Karpas-422 (cell line): ENCODE measurements around the gene INO80B. TPM values are rescaled to one million over a fixed set of nuclear protein-coding genes. Genes with fewer than 3 reads are reported as not detected.
"Not testable (repeated sequence)": the region's sequence is repeated elsewhere in the genome, so short reads cannot be mapped to it uniquely, and the experiment has no call there.

ENCODE experiments used
- DNase-seq: peaks from one replicate; pipeline ENCODE4 v3.0.0-alpha.2; 2015
- H2AFZ ChIP-seq: fragments of 200-600 bp; sonication (generic); 2 replicates; pipeline ENCODE4 v1.6.1; 2014; ENCODE audit warnings: antibody characterized with exemption, low read length, mixed read lengths
- H3K27ac ChIP-seq: fragments of 200-600 bp; sonication (generic); 2 replicates; pipeline ENCODE4 v1.5.1; 2014; ENCODE audit warnings: mild to moderate bottlenecking, low read length, moderate library complexity
- H3K27me3 ChIP-seq: fragments of 200-600 bp; sonication (generic); 2 replicates; pipeline ENCODE4 v1.6.1; 2014; ENCODE audit warnings: low read length, mixed read lengths
- H3K36me3 ChIP-seq: fragments of 200-600 bp; sonication (generic); 2 replicates; pipeline ENCODE4 v1.6.1; 2014; ENCODE audit warnings: low read length, mixed read lengths; ENCODE audit not compliant: insufficient read depth
- H3K4me1 ChIP-seq: fragments of 200-600 bp; sonication (generic); 2 replicates; pipeline ENCODE4 v1.6.1; 2014; ENCODE audit warnings: mild to moderate bottlenecking, low read length, mixed read lengths
- H3K4me2 ChIP-seq: fragments of 200-600 bp; sonication (generic); 2 replicates; pipeline ENCODE4 v1.6.1; 2014; ENCODE audit warnings: low read length, low read depth, mild to moderate bottlenecking; ENCODE audit not compliant: poor library complexity, severe bottlenecking
- H3K4me3 ChIP-seq: fragments of 200-600 bp; sonication (generic); 2 replicates; pipeline ENCODE4 v1.5.1; 2014; ENCODE audit warnings: mild to moderate bottlenecking, antibody characterized with exemption, low read length, mixed read lengths
- H3K79me2 ChIP-seq: fragments of 200-600 bp; sonication (generic); 2 replicates; pipeline ENCODE4 v1.6.1; 2014; ENCODE audit warnings: mild to moderate bottlenecking, low read length, mixed read lengths
- H3K9ac ChIP-seq: fragments of 200-600 bp; sonication (generic); 2 replicates; pipeline ENCODE4 v1.6.0; 2014; ENCODE audit warnings: low read length
- H3K9me2 ChIP-seq: fragments of 200-600 bp; sonication (generic), shearing (Covaris generic); replicated peaks from 2 replicates; pipeline ENCODE4 v1.6.0; 2014; ENCODE audit warnings: mild to moderate bottlenecking, low read length, moderate library complexity; ENCODE audit not compliant: insufficient read depth
- H3K9me3 ChIP-seq: fragments of 300-700, 200-600 bp; sonication (generic); 2 replicates; pipeline ENCODE4 v1.6.1; 2014; ENCODE audit warnings: low read length, mixed read lengths
- H4K20me1 ChIP-seq: fragments of 200-600 bp; sonication (generic); 2 replicates; pipeline ENCODE4 v1.6.1; 2014; ENCODE audit warnings: mild to moderate bottlenecking, antibody characterized with exemption, low read length, low read depth; ENCODE audit not compliant: insufficient read depth
- total RNA-seq: library from RNA; depleted of rRNA; stranded (reverse); fragments of >200 nt; shearing (Covaris generic); gene quantifications from 2 replicates; pipeline ENCODE4 v1.2.3, GENCODE V29; 2014; ENCODE audit warnings: low replicate concordance

INO80B gene
- total RNA-seq, 1 experiment from 2014 or later = 29.3 TPM

DNA sequence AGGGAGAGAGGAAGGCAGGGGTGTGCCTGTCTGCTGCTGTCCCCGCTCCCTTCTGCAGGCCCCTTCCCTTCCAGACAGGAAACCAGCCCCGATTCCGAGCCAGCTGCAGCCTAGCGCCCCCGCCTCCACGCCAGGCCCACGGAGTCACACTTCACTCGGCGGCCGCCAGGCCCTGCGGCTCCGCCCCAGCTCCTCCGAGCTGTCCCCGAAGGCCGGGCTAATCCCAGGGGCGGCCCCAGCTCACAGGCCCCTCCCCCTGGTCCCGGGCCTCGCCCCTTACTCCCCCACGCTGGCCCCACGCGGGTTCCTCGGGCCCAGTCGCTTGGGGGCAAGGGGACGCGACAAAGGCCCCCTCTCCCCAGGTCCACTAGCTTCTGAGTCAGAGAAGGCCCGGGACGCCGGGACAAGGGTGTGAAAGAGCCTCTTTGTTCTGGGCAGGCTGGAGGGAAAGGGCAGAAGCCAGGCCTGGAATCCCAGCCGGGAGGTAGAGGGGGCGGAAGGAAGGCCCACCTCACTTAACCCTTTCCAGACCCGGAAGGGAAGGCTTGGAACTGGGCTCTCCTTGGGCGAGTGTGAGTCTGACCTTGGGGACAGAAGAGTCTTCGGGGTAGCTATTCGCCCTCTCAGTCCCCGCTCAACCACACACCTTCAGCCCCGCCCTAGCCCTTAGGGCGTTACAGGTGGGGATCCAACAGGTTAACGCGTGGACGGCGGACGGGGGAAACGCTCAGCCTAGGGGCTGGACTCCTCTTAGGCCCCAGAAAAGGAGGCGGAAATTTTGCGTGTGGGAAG, 14.3 kb upstream of the INO80B start:
- Histone ChIP-seq H2AFZ (peak overlapping the region; percentile 89), H3K4me1 (peaks cover 56% of the 10 kb centered on the region), H3K9me3 (no peaks in the 10 kb centered on the region), H3K36me3 (no peaks in the 10 kb centered on the region), H3K79me2 (0 out of 2 replicates have a peak, but pooled peaks cover 2% of the 10 kb centered on the region), H3K9me2 (no peaks in the 10 kb centered on the region), H3K4me2 (peak overlapping the region; percentile 71), H3K27ac (peak overlapping the region; percentile 24; the same call in 1 of the 2 replicates), H3K27me3 (no peaks in the 10 kb centered on the region; the same call in 1 of the 2 replicates), H4K20me1 (no peaks in the 10 kb centered on the region), H3K9ac (peak overlapping the region; percentile 83), H3K4me3 (peak overlapping the region; percentile 71)
- DNase-seq = peak; percentile 93

DNA sequence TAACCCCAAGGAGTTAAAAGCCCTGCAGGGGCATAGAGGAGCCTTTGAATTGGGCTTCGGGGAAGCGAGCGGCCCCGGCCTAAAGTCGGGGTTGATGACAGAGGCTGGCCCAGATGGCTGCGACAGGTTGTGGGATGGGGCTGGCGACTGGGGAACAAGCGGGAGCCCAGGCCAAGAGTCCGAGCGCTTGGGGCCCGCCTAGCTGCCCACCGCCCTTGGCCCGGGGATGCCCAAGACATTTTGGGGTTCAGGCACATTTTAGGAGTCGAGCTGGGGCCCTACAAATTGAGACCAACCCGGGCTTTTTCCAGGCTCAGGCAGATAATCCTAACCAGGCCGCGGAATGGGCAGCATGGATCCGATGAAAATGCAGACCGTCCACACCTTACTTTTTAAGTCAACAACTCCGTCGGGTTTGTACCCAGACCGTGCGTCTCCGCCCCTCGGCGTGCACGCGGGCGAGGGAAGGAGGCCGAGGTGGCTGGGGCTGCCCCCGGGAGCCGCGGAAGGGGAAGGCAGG, 13.7 kb upstream of the INO80B start:
- no peak overlapping the region for H3K4me3 ChIP-seq
- H3K27ac ChIP-seq = no peak overlapping the region
- no peak for DNase-seq
- H3K9me2 ChIP-seq = no peaks in the 10 kb centered on the region
- H3K4me2 ChIP-seq = no peak overlapping the region
- no peak overlapping the region for H3K9ac ChIP-seq
- no peaks in the 10 kb centered on the region for H3K9me3 ChIP-seq
- no peaks in the 10 kb centered on the region for H4K20me1 ChIP-seq
- H3K27me3 ChIP-seq = no peaks in the 10 kb centered on the region; the same call in 1 of the 2 replicates
- no peak overlapping the region for H2AFZ ChIP-seq
- peaks cover 56% of the 10 kb centered on the region for H3K4me1 ChIP-seq
- no peaks in the 10 kb centered on the region for H3K36me3 ChIP-seq
- H3K79me2 ChIP-seq = 0 out of 2 replicates have a peak, but pooled peaks cover 2% of the 10 kb centered on the region

DNA sequence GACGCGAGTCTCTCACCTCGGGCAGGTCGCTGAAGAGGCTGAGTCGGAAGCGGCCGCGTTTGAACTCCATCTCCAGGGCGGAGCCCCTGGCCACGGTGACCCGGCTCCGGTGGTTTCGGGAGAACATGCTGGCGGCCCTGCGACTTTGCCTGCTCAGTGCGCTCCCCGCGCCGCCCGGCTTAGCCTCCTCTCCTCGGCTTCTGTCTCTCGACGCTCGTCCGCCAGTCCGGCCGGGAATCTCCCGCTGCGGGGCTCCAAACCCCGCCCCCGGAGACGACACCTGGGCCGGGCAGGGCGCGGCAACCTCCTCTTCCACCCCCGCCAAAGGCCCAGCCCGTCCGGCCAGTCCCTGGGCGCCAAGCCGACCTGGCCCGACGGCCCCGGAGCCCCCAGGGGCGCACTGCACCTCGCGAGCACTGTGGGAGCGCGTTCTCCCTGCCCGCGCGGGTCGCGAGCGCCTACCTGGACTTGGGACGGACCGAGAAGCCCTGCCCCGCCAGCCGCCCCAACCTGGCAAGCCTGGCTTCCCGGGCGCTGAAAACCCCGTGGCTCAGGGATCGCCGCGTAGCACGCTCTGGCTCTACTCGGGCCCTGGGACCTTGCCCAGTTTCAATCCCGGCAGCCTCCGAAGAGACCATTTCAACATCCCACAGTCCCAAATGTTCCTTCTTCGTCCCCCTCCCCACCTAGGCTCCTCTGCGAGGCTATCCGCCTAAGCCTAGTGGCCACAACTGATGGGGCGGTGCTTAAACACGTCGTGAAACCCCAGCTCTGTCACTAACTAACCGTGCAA, 13.0 kb upstream of the INO80B start, which contains the start of gene RTKN:
TSS of gene RTKN (minus strand) at position 248 of the 793 bp plus-strand sequence. CDS start at position 127, 121 bp downstream.
- Histone ChIP-seq H3K79me2 (0 out of 2 replicates have a peak, but pooled peaks cover 2% of the 10 kb centered on the region), H3K4me2 (peak within 1 kb of the TSS; percentile 71), H3K9me3 (no peaks in the 10 kb centered on the region), H3K27ac (no peak within 1 kb of the TSS), H3K9me2 (no peaks in the 10 kb centered on the region), H3K9ac (peak within 1 kb of the TSS; percentile 83), H3K4me3 (peak within 1 kb of the TSS; percentile 71; the same call in 1 of the 2 replicates), H3K4me1 (peaks cover 51% of the 10 kb centered on the region), H3K36me3 (no peaks in the 10 kb centered on the region), H4K20me1 (no peaks in the 10 kb centered on the region), H3K27me3 (no peaks in the 10 kb centered on the region; the same call in 1 of the 2 replicates), H2AFZ (peak within 1 kb of the TSS; percentile 89)
- no peak for DNase-seq

- H3K9me3 ChIP-seq, H4K20me1 ChIP-seq, H3K36me3 ChIP-seq, H3K79me2 ChIP-seq, H3K9me2 ChIP-seq, H3K4me2 ChIP-seq, H3K27ac ChIP-seq, H3K4me3 ChIP-seq, H3K27me3 ChIP-seq, H3K9ac ChIP-seq, DNase-seq, H2AFZ ChIP-seq: not testable (repeated sequence)
- peaks cover 43% of the 10 kb centered on the region for H3K4me1 ChIP-seq
These were observed 12.2 kb upstream of the INO80B start for GRCh38 chr2:74442483-74443297.

GRCh38 chr2:74444498-74445318, 10.2 kb upstream of the INO80B start:
- H3K4me2 ChIP-seq = peak overlapping the region; percentile 21

GRCh38 chr2:74447230-74447999, 7.5 kb upstream of the INO80B start:
- H3K27me3 ChIP-seq = no peaks in the 10 kb centered on the region; the same call in 1 of the 2 replicates
- H3K9me3 ChIP-seq = no peaks in the 10 kb centered on the region
- H4K20me1 ChIP-seq = no peaks in the 10 kb centered on the region
- no peak overlapping the region for H3K4me2 ChIP-seq
- no peak overlapping the region for H3K4me3 ChIP-seq
- H3K36me3 ChIP-seq = no peaks in the 10 kb centered on the region
- H2AFZ ChIP-seq = no peak overlapping the region
- H3K9me2 ChIP-seq = no peaks in the 10 kb centered on the region
- no peak for DNase-seq
- H3K79me2 ChIP-seq = no peaks in the 10 kb centered on the region
- H3K4me1 ChIP-seq = peaks cover 11% of the 10 kb centered on the region
- no peak overlapping the region for H3K27ac ChIP-seq
- H3K9ac ChIP-seq = no peak overlapping the region

More at GRCh38 chr2:74444498-74445318, 10.2 kb upstream of the INO80B start:
- Histone ChIP-seq H4K20me1 (no peaks in the 10 kb centered on the region), H2AFZ (no peak overlapping the region), H3K9me2 (no peaks in the 10 kb centered on the region), H3K27me3 (no peaks in the 10 kb centered on the region; the same call in 1 of the 2 replicates), H3K36me3 (no peaks in the 10 kb centered on the region), H3K4me3 (peak overlapping the region; percentile 2; the same call in 1 of the 2 replicates), H3K79me2 (no peaks in the 10 kb centered on the region), H3K4me1 (peaks cover 23% of the 10 kb centered on the region), H3K9me3 (no peaks in the 10 kb centered on the region), H3K9ac (0 out of 2 replicates have a peak overlapping the region, but pooled peaks have one; percentile 13), H3K27ac (no peak overlapping the region)
- no peak for DNase-seq
